HCT116 (cell line): ENCODE measurements around the gene SERPINB12. TPM values are rescaled to one million over a fixed set of nuclear protein-coding genes. Genes with fewer than 3 reads are reported as not detected.

Experiments used
- ATAC-seq: fragments of 200-7000 bp; cut with Tn5 transposase; 2 replicates; pipeline ENCODE4 v1.9.1; 2020; ENCODE audit warnings: mild to moderate bottlenecking, moderate library complexity
- BruUV-seq: library from RNA; stranded (reverse); fragments of 400-500 nt; replicated peaks from 2 replicates; lab custom pipeline; 2021; lab: Mats Ljungman, UMichigan
- CTCF ChIA-PET: fragments of 300-600 bp; sonication (Branson Sonifier 250); formaldehyde crosslinking; loops from one replicate; lab custom pipeline; 2021; ENCODE audit warnings: antibody characterized with exemption; lab: Charles Lee
- POLR2A ChIA-PET: fragments of 300-600, 350-600 bp; sonication (Branson Sonifier 250); formaldehyde crosslinking; loops from one replicate; lab custom pipeline; 2021; ENCODE audit warnings: antibody characterized with exemption; lab: Charles Lee
- RAD21 ChIA-PET, 2 experiments: fragments of 300-600 bp; sonication (Branson Sonifier 250); formaldehyde crosslinking; loops; one replicate each; lab custom pipeline; 2023; ENCODE audit warnings: low total read pairs in 2 of 2; ENCODE audit not compliant: uncharacterized antibody in 2 of 2, unreplicated experiment in 2 of 2, low non-redundant PET in 1 of 2; lab: Charles Lee
- DNase-seq: peaks from one replicate; pipeline ENCODE4 v3.0.0-alpha.2; 2010; ENCODE audit warnings: low read depth, low spot score
- H2AFZ ChIP-seq: fragments of 200-600 bp; shearing (Covaris generic), sonication (generic); 2 replicates; pipeline ENCODE4 v1.6.1; 2017; ENCODE audit warnings: low read depth, mixed run types, mixed read lengths, antibody characterized with exemption, low read length; ENCODE audit not compliant: poor library complexity, severe bottlenecking
- H3K27ac ChIP-seq: 2 replicates; pipeline ENCODE4 v1.5.1; 2012; ENCODE audit warnings: low read depth, low read length
- H3K27me3 ChIP-seq: fragments of 200-600 bp; sonication (generic); 2 replicates; pipeline ENCODE4 v1.6.1; 2016; ENCODE audit warnings: mixed run types, low read length, mixed read lengths; ENCODE audit not compliant: insufficient read depth
- H3K36me3 ChIP-seq, 2 experiments: fragments of 200-500 bp in 1 of 2; fragments of 200-600 bp in 1 of 2; sonication (Bioruptor generic) in 1 of 2; sonication (generic) in 1 of 2; 2 replicates each; pipeline versions ENCODE4 v1.5.1 to v1.6.1; 2014 to 2016; ENCODE audit warnings: low read length in 2 of 2, inconsistent platforms in 1 of 2, mixed read lengths in 1 of 2, mixed run types in 1 of 2; ENCODE audit not compliant: insufficient read depth in 2 of 2, control insufficient read depth in 1 of 2
- H3K4me1 ChIP-seq, 2 experiments: fragments of 200-600 bp in 1 of 2; sonication (generic) in 1 of 2; 2 replicates each; pipeline versions ENCODE4 v1.5.1 to v1.6.1; 2012 to 2017; ENCODE audit warnings: low read length in 2 of 2, inconsistent platforms in 1 of 2, mild to moderate bottlenecking in 1 of 2, mixed read lengths in 1 of 2, mixed run types in 1 of 2, moderate library complexity in 1 of 2; ENCODE audit not compliant: insufficient read depth in 2 of 2, control insufficient read depth in 1 of 2
- H3K4me2 ChIP-seq: fragments of 200-600 bp; sonication (generic); 2 replicates; pipeline ENCODE4 v1.6.1; 2017; ENCODE audit warnings: mixed run types, low read length, mixed read lengths
- H3K4me3 ChIP-seq, 2 experiments: fragments of 200-600 bp in 1 of 2; sonication (generic) in 1 of 2; replicated peaks in 1 of 2; 2 replicates each; pipeline ENCODE4 v1.5.1; 2011 to 2016; ENCODE audit warnings: low read length in 2 of 2, control low read depth in 1 of 2, low read depth in 1 of 2, mild to moderate bottlenecking in 1 of 2, mixed read lengths in 1 of 2, mixed run types in 1 of 2
- H3K79me2 ChIP-seq: fragments of 200-600 bp; sonication (generic); 2 replicates; pipeline ENCODE4 v1.6.1; 2017; ENCODE audit warnings: mild to moderate bottlenecking, mixed run types, low read length, moderate library complexity, mixed read lengths; ENCODE audit not compliant: insufficient read depth
- H3K9ac ChIP-seq: fragments of 200-600 bp; sonication (generic); 2 replicates; pipeline ENCODE4 v1.6.1; 2016; ENCODE audit warnings: low read length, mixed read lengths
- H3K9me2 ChIP-seq: fragments of 200-600 bp; sonication (generic), shearing (Covaris generic); 2 replicates; pipeline ENCODE4 v1.6.1; 2017; ENCODE audit warnings: mixed run types, mild to moderate bottlenecking, moderate library complexity; ENCODE audit not compliant: insufficient read depth
- H3K9me3 ChIP-seq, 2 experiments: fragments of 200-500 bp in 1 of 2; fragments of 200-600 bp in 1 of 2; sonication (Bioruptor generic) in 1 of 2; sonication (generic) in 1 of 2; 2 replicates each; pipeline ENCODE4 v1.6.1; 2014 to 2017; ENCODE audit warnings: low read length in 2 of 2, mixed read lengths in 2 of 2, inconsistent platforms in 1 of 2, low read depth in 1 of 2, mild to moderate bottlenecking in 1 of 2, mixed run types in 1 of 2, moderate library complexity in 1 of 2; ENCODE audit not compliant: control insufficient read depth in 1 of 2, insufficient read depth in 1 of 2
- H4K20me1 ChIP-seq: fragments of 200-600 bp; sonication (generic), shearing (Covaris generic); 2 replicates; pipeline ENCODE4 v1.6.1; 2017; ENCODE audit warnings: mixed run types, mild to moderate bottlenecking, moderate library complexity; ENCODE audit not compliant: insufficient read depth
- CBX3 ChIP-seq: IDR thresholded peaks from 2 replicates; pipeline ENCODE4 v1.6.1; 2012; ENCODE audit warnings: low read depth
- CEBPB ChIP-seq: IDR thresholded peaks from 2 replicates; pipeline ENCODE4 v1.6.1; 2012; ENCODE audit warnings: low read depth
- ELF1 ChIP-seq: IDR thresholded peaks from 2 replicates; pipeline ENCODE4 v1.6.1; 2012; ENCODE audit warnings: low read depth, borderline replicate concordance
- EZH2 ChIP-seq: fragments of 200-600 bp; sonication (generic); IDR thresholded peaks from 2 replicates; pipeline ENCODE4 v1.6.1; 2017; ENCODE audit warnings: antibody characterized with exemption, mixed run types
- FOSL1 ChIP-seq: IDR thresholded peaks from 2 replicates; pipeline ENCODE4 v1.6.1; 2012; ENCODE audit warnings: low read depth
- JUND ChIP-seq: IDR thresholded peaks from 2 replicates; pipeline ENCODE4 v1.6.1; 2012
- POLR2A ChIP-seq: IDR thresholded peaks from 2 replicates; pipeline ENCODE4 v1.7.0; 2011; ENCODE audit warnings: borderline replicate concordance; ENCODE audit not compliant: insufficient read depth, insufficient read length; ENCODE audit errors: extremely low read depth
- SIN3A ChIP-seq: IDR thresholded peaks from 2 replicates; pipeline ENCODE4 v1.6.1; 2012; ENCODE audit warnings: low read depth
- SRF ChIP-seq: IDR thresholded peaks from 2 replicates; pipeline ENCODE4 v1.6.1; 2012; ENCODE audit warnings: low read depth
- TCF7L2 ChIP-seq: IDR thresholded peaks from 2 replicates; pipeline ENCODE4 v1.7.0; 2011; ENCODE audit warnings: borderline replicate concordance, inconsistent platforms; ENCODE audit not compliant: insufficient read depth, insufficient read length; ENCODE audit errors: extremely low read depth
- YY1 ChIP-seq: IDR thresholded peaks from 2 replicates; pipeline ENCODE4 v1.6.1; 2011; ENCODE audit warnings: low read length, low read depth, moderate library complexity, mild to moderate bottlenecking; ENCODE audit not compliant: insufficient replicate concordance; ENCODE audit errors: extremely low read depth
- ZFX ChIP-seq: fragments of 450-650 bp; IDR thresholded peaks from 2 replicates; pipeline ENCODE4 v1.6.1; 2017
- intact Hi-C: fragments of 100-400 bp; cut with micrococcal nuclease; formaldehyde crosslinking; loops from 2 replicates; pipeline ENCODE4 v1.10.0; 2022
- total RNA-seq: library from RNA; stranded (reverse); gene quantifications from one replicate; pipeline ENCODE4 v1.2.1, GENCODE V29; 2021; ENCODE audit not compliant: unreplicated experiment
- TF ChIP-seq, protein P1 (sequence below): IDR thresholded peaks from 2 replicates; pipeline ENCODE4 v1.6.1; 2012
- TF ChIP-seq, protein P2 (sequence below), 3 experiments: fragments of 200-600 bp in 1 of 3; sonication (generic) in 1 of 3; IDR thresholded peaks in 2 of 3; conservative IDR thresholded peaks in 1 of 3; 2 replicates each; pipeline ENCODE4 v1.5.1; 2012 to 2017; ENCODE audit warnings: low read depth in 2 of 3, low read length in 2 of 3, antibody characterized with exemption in 1 of 3, borderline replicate concordance in 1 of 3, control low read depth in 1 of 3, mild to moderate bottlenecking in 1 of 3, mixed read lengths in 1 of 3, mixed run types in 1 of 3, moderate library complexity in 1 of 3; ENCODE audit not compliant: insufficient read depth in 1 of 3

The SERPINB12 gene
- total RNA-seq, 1 experiment from 2014 or later = not detected

DNA sequence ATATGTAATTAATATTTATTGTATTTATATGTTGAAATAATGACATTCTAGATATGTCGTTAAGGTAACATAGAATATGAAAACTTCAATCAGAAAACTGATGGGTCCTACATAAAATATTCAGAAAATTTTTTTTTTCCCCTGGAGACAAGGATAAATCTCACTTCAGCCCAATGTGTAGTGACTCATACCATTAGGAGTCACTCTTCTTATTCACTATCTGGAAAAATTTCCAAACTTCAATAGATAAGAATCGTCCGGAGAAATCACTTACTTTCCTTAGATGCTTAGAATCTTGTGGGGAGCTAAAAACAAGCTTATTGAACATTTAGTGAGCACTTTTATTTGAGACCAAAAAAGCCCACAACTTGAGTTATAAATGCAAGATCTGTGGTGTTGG lies 49.6 kb downstream of the SERPINB12 start:
- POLR2A ChIA-PET = no interaction called here
- DNase-seq = no peak
- RAD21 ChIA-PET = no interaction called here
- TF ChIP-seq ELF1 = no peak
- TF ChIP-seq, protein P1, sequence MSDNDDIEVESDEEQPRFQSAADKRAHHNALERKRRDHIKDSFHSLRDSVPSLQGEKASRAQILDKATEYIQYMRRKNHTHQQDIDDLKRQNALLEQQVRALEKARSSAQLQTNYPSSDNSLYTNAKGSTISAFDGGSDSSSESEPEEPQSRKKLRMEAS = no peak
- no peak for TF ChIP-seq JUND
- no peak for TF ChIP-seq TCF7L2
- no peak for TF ChIP-seq POLR2A
- TF ChIP-seq SIN3A = no peak
- no peak for TF ChIP-seq FOSL1
- TF ChIP-seq CBX3 = no peak
- TF ChIP-seq, all 23 proteins: peak for 0
- CTCF ChIA-PET = interaction anchor here (1.2 to 1.5 kb wide), 2 partner anchors 14 to 150 kb away, joined by 3 to 6 read pairs; no protein-coding TSS in a partner anchor
- Histone ChIP-seq H3K4me1 (no peaks in the 10 kb centered on the region), H3K4me3 (no peak overlapping the region), H3K9me3 (no peaks in the 10 kb centered on the region), H3K79me2 (no peaks in the 10 kb centered on the region), H3K4me2 (no peak overlapping the region), H3K27me3 (no peaks in the 10 kb centered on the region), H3K9ac (no peak overlapping the region), H2AFZ (no peak overlapping the region), H3K9me2 (no peaks in the 10 kb centered on the region), H3K36me3 (no peaks in the 10 kb centered on the region), H3K27ac (no peak overlapping the region), H4K20me1 (no peaks in the 10 kb centered on the region)
- no peak for ATAC-seq
- no TSS peak for BruUV-seq
- intact Hi-C loops = no loop called here

DNA sequence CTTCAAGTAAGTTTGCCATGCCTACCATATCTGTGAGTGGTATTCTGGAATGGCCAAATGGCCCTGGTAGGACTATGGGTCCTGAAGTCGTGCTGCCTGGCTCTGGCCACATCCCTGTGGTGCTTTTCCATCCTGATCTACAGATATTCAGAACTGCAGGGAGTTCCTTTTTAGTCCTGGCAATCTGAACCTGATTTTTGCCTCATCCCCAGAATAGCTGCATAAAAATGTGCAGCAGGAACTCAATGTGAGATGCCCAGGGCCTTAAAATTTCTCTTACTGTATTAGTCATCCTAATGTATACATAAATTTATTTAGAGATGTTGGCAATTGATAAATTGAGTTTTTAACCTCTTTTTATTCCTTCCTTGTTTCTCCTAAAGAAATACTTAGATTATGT lies 50.3 kb downstream of the SERPINB12 start:
- Histone ChIP-seq H4K20me1 (no peaks in the 10 kb centered on the region), H3K79me2 (no peaks in the 10 kb centered on the region), H2AFZ (no peak overlapping the region), H3K9me2 (no peaks in the 10 kb centered on the region), H3K4me1 (no peaks in the 10 kb centered on the region), H3K9me3 (no peaks in the 10 kb centered on the region), H3K27me3 (no peaks in the 10 kb centered on the region), H3K27ac (no peak overlapping the region), H3K9ac (no peak overlapping the region), H3K4me2 (no peak overlapping the region), H3K36me3 (no peaks in the 10 kb centered on the region), H3K4me3 (no peak overlapping the region)
- RAD21 ChIA-PET = no interaction called here
- intact Hi-C loops = no loop called here
- ATAC-seq (no peak), DNase-seq (no peak)
- CTCF ChIA-PET = interaction anchor here (1.5 kb wide), 1 partner anchor 14 kb away, joined by 6 read pairs; no protein-coding TSS in a partner anchor
- TF ChIP-seq JUND (no peak), ZFX (no peak), ELF1 (no peak), EZH2 (no peak), CEBPB (no peak), YY1 (no peak), SRF (no peak), SIN3A (no peak)
- TF ChIP-seq, protein P1 = no peak
- TF ChIP-seq, protein P2, sequence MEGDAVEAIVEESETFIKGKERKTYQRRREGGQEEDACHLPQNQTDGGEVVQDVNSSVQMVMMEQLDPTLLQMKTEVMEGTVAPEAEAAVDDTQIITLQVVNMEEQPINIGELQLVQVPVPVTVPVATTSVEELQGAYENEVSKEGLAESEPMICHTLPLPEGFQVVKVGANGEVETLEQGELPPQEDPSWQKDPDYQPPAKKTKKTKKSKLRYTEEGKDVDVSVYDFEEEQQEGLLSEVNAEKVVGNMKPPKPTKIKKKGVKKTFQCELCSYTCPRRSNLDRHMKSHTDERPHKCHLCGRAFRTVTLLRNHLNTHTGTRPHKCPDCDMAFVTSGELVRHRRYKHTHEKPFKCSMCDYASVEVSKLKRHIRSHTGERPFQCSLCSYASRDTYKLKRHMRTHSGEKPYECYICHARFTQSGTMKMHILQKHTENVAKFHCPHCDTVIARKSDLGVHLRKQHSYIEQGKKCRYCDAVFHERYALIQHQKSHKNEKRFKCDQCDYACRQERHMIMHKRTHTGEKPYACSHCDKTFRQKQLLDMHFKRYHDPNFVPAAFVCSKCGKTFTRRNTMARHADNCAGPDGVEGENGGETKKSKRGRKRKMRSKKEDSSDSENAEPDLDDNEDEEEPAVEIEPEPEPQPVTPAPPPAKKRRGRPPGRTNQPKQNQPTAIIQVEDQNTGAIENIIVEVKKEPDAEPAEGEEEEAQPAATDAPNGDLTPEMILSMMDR (IDR thresholded peaks at IDR 0.05 in 2 of 3, conservative IDR thresholded peaks at IDR 0.05 in 1 of 3; ENCODE audit: borderline replicate concordance in 1 of 3, insufficient read depth in 1 of 3, low read depth in 2 of 3, low read length in 2 of 3) = no peak
- BruUV-seq = no TSS peak
- POLR2A ChIA-PET = no interaction called here
